ENCODE measurements around the gene TXNDC15.

TXNDC15 gene

GRCh38 chr5:134911285-134912206 lies 37.4 kb downstream of the TXNDC15 start:
- TF ChIP-seq CTCF (IDR thresholded peaks at IDR 0.05; ENCODE audit: low read depth, low read length): no peak
- DNase-seq (ENCODE audit: low read depth in 2 of 2): no peak
- H3K4me3 ChIP-seq (replicated peaks in 1 of 2; ENCODE audit: low read depth in 2 of 2, low read length in 2 of 2): no peak overlapping the region

GRCh38 chr5:134913254-134913653 lies 39.1 kb downstream of the TXNDC15 start:
- TF ChIP-seq CTCF (IDR thresholded peaks at IDR 0.05; ENCODE audit: low read depth, low read length): no peak
- no peak for DNase-seq (ENCODE audit: low read depth in 2 of 2)
- no peak overlapping the region for H3K4me3 ChIP-seq (replicated peaks in 1 of 2; ENCODE audit: low read depth in 2 of 2, low read length in 2 of 2)

GRCh38 chr5:134913795-134914194 lies 39.6 kb downstream of the TXNDC15 start:
- TF ChIP-seq CTCF (IDR thresholded peaks at IDR 0.05; ENCODE audit: low read depth, low read length): no peak
- DNase-seq (ENCODE audit: low read depth in 2 of 2): no peak
- H3K4me3 ChIP-seq (replicated peaks in 1 of 2; ENCODE audit: low read depth in 2 of 2, low read length in 2 of 2): no peak overlapping the region

- peak; percentile 20 for TF ChIP-seq CTCF (IDR thresholded peaks at IDR 0.05; ENCODE audit: low read depth, low read length)
- no peak for DNase-seq (ENCODE audit: low read depth in 2 of 2)
- H3K4me3 ChIP-seq (replicated peaks in 1 of 2; ENCODE audit: low read depth in 2 of 2, low read length in 2 of 2): no peak overlapping the region
Observed at GRCh38 chr5:134917070-134917815, 43.1 kb downstream of the TXNDC15 start.

- no peak overlapping the region for H3K4me3 ChIP-seq (replicated peaks in 1 of 2; ENCODE audit: low read depth in 2 of 2, low read length in 2 of 2)
- no peak for TF ChIP-seq CTCF (IDR thresholded peaks at IDR 0.05; ENCODE audit: low read depth, low read length)
- DNase-seq (ENCODE audit: low read depth in 2 of 2): no peak
Observed at GRCh38 chr5:134918861-134919260, 44.7 kb downstream of the TXNDC15 start.

- no peak overlapping the region for H3K4me3 ChIP-seq (replicated peaks in 1 of 2; ENCODE audit: low read depth in 2 of 2, low read length in 2 of 2)
- no peak for TF ChIP-seq CTCF (IDR thresholded peaks at IDR 0.05; ENCODE audit: low read depth, low read length)
- DNase-seq (ENCODE audit: low read depth in 2 of 2): no peak
Observed at GRCh38 chr5:134920848-134921575, 46.8 kb downstream of the TXNDC15 start.
